GM08714 (cell line): ENCODE data around the gene ZNF784.
A peak's percentile ranks its signal among the peaks of the same experiment; 100 is the strongest.

Experiments
- H3K4me3 ChIP-seq: fragments of 200-500 bp; sonication (Bioruptor generic); 2 replicates; pipeline ENCODE4 v1.5.1; 2014; ENCODE audit warnings: mild to moderate bottlenecking, low read length, inconsistent platforms
- ZNF274 ChIP-seq: IDR thresholded peaks from 2 replicates; pipeline ENCODE4 v1.6.1; 2012; ENCODE audit warnings: mild to moderate bottlenecking, low read depth, low read length

ZNF784 gene

GRCh38 chr19:55661826-55662225 lies 37.5 kb upstream of the ZNF784 start:
- H3K4me3 ChIP-seq: no peak overlapping the region
- no peak for TF ChIP-seq ZNF274

DNA sequence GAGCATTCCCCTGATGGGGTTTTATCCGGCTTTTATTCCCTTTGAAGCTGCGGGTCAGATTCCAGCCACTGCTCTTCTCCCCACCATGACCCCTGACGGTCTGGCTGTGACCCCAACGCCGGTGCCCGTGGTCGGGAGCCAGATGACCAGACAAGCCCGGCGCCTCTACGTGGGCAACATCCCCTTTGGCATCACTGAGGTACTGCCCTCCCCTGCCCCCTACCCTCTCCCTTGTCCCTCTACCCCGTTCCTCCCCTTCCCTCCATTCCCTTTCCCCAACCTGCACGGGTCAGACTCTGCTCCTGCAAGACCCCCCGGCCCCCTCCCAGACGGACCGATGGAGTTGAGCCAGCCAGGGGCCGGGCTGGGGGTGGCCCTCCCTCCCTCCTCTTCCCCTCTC lies 36.6 kb upstream of the ZNF784 start:
- no peak overlapping the region for H3K4me3 ChIP-seq

DNA sequence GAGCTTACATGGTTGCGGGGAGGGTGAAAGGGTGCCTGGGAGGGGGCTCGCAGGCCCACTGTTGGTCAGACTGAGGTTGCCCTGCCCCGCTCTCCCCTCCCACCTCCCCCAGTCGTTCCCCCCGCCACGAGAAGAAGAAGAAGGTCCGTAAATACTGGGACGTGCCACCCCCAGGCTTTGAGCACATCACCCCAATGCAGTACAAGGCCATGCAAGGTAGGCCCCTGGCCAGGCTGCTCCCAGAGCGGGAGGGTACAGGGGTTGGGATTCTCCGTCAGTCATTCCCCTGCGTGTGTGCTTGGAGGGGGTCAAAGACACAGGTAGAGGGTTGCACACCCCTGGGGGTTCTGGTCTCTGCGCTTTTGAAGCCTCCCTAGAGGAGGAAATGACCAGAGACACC lies 36.0 kb upstream of the ZNF784 start:
- TF ChIP-seq ZNF274: no peak
- H3K4me3 ChIP-seq: no peak overlapping the region

More for the DNA sequence above, 36.6 kb upstream of the ZNF784 start:
- no peak for TF ChIP-seq ZNF274

DNA sequence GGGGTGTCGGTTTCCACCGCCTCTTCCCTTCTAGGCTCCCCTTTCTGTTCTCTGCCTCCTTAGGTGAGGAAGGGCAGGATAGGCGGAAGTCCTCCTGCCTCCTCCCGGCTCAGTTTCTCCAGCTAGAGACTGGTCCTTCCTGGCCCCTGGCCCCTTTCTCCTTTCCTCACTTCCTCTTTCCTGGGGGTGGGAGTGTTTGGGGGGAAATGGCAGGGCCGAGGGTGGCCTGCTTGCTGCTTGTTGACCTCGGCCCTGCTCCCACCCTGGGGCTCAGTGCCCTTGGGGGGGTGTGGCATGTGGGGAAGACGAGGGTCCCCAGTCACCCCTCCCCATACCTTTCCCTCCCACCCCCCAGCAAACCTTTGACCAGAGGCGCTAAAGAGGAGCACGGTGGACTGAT lies 35.5 kb upstream of the ZNF784 start:
- H3K4me3 ChIP-seq: no peak overlapping the region

DNA sequence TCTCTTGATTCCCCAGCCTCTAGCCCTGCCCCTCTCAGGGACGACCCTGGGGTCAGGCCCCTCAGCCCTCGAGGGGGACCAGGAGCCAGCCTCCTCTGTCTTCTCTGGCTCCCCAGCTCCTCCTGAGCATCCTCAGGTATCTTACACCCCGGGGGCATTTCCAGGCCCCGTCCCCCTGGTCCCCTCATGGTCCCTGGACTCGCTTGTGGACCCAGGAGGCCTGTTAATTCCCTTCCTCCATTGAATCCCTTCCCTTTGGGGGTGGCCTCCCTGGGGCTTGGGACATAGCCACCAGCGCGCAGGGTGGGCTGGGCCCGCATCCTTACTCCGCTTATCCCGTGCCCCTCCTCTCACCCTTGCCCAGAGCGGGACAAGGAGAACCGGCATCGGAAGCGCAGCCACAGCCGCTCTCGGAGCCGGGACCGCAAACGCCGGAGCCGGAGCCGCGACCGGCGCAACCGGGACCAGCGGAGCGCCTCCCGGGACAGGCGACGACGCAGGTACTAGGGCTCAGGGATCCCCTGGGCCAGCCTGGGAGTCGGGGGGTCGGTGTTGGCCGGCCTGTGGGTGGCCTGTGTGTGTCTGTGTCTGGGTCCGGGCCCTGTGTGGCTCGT lies 34.6 kb upstream of the ZNF784 start:
- H3K4me3 ChIP-seq: no peak overlapping the region
- no peak for TF ChIP-seq ZNF274

More for the DNA sequence above, 35.5 kb upstream of the ZNF784 start:
- no peak for TF ChIP-seq ZNF274

- H3K4me3 ChIP-seq: peak overlapping the region; percentile 98
Observed at GRCh38 chr19:55656988-55657747, 32.8 kb upstream of the ZNF784 start.

DNA sequence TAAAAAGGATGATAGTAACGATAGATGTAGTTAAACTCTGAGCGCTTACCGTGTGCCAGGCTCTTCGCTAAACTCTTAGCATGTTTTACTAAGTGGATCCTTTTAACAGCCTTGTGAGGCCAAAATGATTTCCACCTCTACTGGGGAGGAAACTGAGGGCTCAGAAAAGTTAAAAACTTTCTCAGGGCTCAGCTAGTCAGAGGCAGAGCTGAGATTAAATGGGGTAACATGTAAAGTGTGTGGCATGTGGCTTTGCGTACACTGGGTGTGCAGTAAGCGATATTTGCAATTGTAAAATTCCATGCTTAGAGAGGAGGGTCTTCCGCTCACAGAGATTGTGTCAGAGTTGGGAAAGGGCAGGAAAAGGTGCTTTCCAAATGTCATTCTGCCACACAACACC lies 32.2 kb upstream of the ZNF784 start:
- H3K4me3 ChIP-seq: peak overlapping the region; percentile 98
- no peak for TF ChIP-seq ZNF274

More at GRCh38 chr19:55656988-55657747, 32.8 kb upstream of the ZNF784 start:
- no peak for TF ChIP-seq ZNF274

- H3K4me3 ChIP-seq: peak overlapping the region; percentile 98
- TF ChIP-seq ZNF274: no peak
Observed at GRCh38 chr19:55655648-55656040, 31.3 kb upstream of the ZNF784 start.

- no peak for TF ChIP-seq ZNF274
- peak within 1 kb of the TSS; percentile 98 for H3K4me3 ChIP-seq
Observed at GRCh38 chr19:55654868-55655647, 30.7 kb upstream of the ZNF784 start, which contains the start of gene U2AF2. Gene U2AF2 (plus strand): TSS chr19:55655035. CDS start chr19:55655105, 70 bp downstream.

DNA sequence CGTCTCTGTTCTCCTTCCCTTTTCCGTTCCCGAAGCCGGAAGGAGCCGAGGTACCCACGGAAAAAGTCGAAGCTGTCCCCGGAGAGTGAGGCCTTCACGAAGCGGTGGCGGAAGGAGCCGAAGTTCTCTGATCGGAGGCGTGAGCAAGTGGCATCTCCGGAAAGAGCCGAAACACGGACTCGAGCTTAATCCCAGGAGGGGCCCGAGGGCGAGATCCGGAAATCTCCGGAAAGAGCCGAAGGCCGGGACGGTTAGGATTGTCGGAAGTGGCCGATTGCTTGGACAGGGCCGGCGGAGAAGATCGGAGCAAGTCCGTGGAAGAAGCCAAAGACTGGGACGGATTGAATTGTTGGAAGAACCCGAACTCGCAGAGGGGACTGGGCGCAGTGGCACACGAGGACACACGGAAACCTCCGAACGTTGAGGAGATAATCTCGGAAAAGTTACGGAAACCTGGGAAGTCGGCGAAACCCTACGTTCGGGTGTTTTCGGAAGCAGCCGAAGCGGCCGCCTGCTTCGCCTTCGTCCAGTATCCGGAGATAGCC lies 30.0 kb upstream of the ZNF784 start:
- peak overlapping the region; percentile 72; the same call in 1 of the 2 replicates for H3K4me3 ChIP-seq
- TF ChIP-seq ZNF274: no peak

DNA sequence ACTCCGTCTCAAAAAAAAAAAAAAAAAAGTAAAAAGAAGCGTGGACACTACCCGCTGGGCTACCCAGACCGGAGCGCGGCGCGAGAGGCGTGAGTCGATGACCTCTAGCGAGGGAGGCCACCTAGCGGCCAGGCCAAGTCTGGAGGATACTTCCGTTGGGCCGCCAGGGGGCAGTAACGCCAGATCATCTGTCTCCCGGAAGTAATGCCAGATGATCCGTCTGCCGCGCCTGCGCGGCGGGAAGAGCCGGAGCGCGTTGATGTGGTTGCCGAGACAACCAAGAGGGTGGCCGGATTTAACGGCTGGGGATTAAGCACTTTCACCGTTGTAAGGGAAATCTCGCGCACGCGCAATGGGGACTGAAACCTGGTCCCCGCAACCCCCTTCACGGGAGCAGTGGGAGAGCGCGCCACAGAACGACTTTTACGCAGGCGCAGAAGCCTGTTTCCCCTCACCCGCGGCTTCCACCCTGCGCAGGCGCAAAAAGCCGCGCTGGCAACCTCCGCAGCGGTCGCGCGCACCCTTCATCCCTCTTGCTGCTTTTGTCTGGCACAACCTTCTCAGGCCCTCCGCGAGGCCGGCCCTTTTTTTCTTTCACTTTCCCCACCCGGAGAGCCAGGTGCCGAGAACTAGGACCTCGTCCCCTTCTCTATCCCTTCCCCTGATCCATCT lies 29.4 kb upstream of the ZNF784 start:
- H3K4me3 ChIP-seq: peak overlapping the region; percentile 72; the same call in 1 of the 2 replicates
- TF ChIP-seq ZNF274: no peak

DNA sequence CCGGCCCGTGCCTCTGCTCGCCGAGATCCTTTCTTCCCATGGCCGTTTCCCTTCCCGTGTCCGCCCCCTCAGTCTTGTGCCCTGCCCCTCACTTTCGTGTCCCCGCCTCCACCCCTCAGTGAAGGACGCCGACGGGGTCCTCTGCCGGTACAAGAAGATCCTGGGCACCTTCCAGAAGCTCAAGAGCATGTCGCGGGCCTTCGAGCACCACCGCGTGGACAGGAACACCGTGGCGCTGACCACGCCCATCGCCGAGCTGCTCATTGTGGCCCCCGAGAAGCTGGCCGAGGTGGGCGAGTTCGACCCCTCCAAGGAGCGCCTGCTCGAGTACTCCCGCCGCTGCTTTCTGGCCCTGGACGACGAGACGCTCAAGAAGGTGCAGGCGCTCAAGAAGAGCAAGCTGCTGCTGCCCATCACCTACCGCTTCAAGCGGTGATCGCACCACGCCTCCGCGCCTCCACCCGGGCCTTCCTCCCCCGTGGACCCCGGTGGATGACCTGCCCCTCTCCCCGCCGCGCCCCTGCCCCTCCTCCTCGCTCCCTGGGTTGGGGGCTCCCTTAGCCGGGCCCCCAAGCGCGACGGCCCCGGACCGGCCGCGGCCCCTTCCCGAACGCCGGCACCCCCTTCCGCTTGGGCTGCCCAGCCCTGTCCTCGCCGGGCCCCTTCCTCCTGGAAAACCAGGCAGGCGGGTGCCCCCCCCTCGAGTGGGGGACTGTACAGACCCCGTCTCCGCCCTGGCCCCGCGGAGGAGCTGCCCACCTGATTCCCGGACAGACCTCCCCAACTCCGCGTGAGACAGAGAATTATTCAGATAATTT lies 28.2 kb upstream of the ZNF784 start:
- TF ChIP-seq ZNF274: no peak

DNA sequence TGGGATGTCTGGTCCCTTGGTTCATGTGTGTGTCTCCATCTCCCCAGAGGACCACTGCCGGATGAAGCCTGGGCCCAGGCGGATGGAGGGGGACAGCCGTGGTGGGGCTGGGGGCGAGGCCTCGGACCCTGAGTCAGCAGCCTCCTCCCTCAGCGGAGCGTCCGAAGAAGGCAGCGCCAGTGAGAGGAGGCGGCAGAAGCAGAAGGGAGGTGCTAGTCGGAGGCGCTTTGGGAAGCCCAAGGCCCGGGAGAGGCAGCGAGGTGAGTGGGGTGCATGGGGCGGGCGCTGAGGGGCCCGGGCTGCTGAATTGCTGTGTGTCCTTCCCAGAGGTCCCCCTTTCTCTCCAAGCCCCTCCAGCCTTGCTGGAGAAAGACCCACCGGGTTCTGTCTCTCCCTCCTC lies 26.9 kb upstream of the ZNF784 start:
- H3K4me3 ChIP-seq: no peak overlapping the region
- no peak for TF ChIP-seq ZNF274

More for the DNA sequence above, 28.2 kb upstream of the ZNF784 start:
- H3K4me3 ChIP-seq: no peak overlapping the region
